GM12878 (cell line): ENCODE measurements around the gene CRIM1. TPM values are rescaled to one million over a fixed set of nuclear protein-coding genes. Genes with fewer than 3 reads are reported as not detected.

Experiments used
- ATAC-seq: fragments of 200-7000 bp; cut with Tn5 transposase; 3 replicates; pipeline ENCODE4 v1.9.1; 2020; ENCODE audit warnings: mild to moderate bottlenecking, moderate library complexity
- BruUV-seq: library from RNA; stranded (reverse); fragments of 400-500 nt; replicated peaks from 2 replicates; lab custom pipeline; 2021; lab: Mats Ljungman, UMichigan
- CTCF ChIA-PET: fragments of 300-600 bp; sonication (Branson Sonifier 250); formaldehyde crosslinking; extraction: SDS; loops from one replicate; lab custom pipeline; 2021; ENCODE audit warnings: inconsistent platforms; lab: Yijun Ruan, JAX
- POLR2A ChIA-PET: fragments of 350-600 bp; formaldehyde crosslinking; extraction: SDS; loops from one replicate; lab custom pipeline; 2021; ENCODE audit warnings: inconsistent platforms; lab: Charles Lee
- RAD21 ChIA-PET: fragments of 300-600 bp; sonication (Branson Sonifier 250); formaldehyde crosslinking; loops from one replicate; lab custom pipeline; 2023; ENCODE audit warnings: antibody characterized with exemption; ENCODE audit not compliant: unreplicated experiment; lab: Charles Lee
- SMC1A ChIA-PET: fragments of 300-600 bp; sonication (Branson Sonifier 250); formaldehyde crosslinking; loops from one replicate; lab custom pipeline; 2023; ENCODE audit not compliant: unreplicated experiment, uncharacterized antibody; lab: Charles Lee
- DNase-seq: peaks from one replicate; pipeline ENCODE4 v3.0.0-alpha.2; 2011; ENCODE audit warnings: low read depth, low spot score
- FAIRE-seq: peaks from 3 replicates; lab custom pipeline; 2011; peaks lifted over from hg19 to GRCh38; lab: Jason Lieb, UNC
- H2AFZ ChIP-seq: 2 replicates; pipeline ENCODE4 v1.6.0; 2011; ENCODE audit warnings: low read depth, low read length, control low read depth; ENCODE audit not compliant: control insufficient read depth
- H3K27ac ChIP-seq: 2 replicates; pipeline ENCODE4 v1.5.1; 2011; ENCODE audit warnings: control low read depth; ENCODE audit not compliant: control insufficient read depth, insufficient read depth
- H3K27me3 ChIP-seq, 2 experiments: replicated peaks in 1 of 2; 2 replicates each; pipeline versions ENCODE4 v1.6.0 to v1.6.1; 2011; ENCODE audit warnings: low read length in 1 of 2; ENCODE audit not compliant: control insufficient read depth in 2 of 2, insufficient read depth in 2 of 2
- H3K36me3 ChIP-seq, 2 experiments: 2 replicates each; pipeline ENCODE4 v1.5.1; 2011; ENCODE audit warnings: low read length in 1 of 2; ENCODE audit not compliant: control insufficient read depth in 2 of 2, insufficient read depth in 2 of 2
- H3K4me1 ChIP-seq: 2 replicates; pipeline ENCODE4 v1.6.1; 2011; ENCODE audit warnings: mild to moderate bottlenecking, low read length, moderate library complexity, mixed read lengths; ENCODE audit not compliant: control insufficient read depth, insufficient read depth
- H3K4me2 ChIP-seq: 2 replicates; pipeline ENCODE4 v1.6.0; 2011; ENCODE audit warnings: control low read depth; ENCODE audit not compliant: control insufficient read depth, insufficient read depth
- H3K4me3 ChIP-seq: fragments of 200-600 bp; sonication (generic); 2 replicates; pipeline ENCODE4 v1.5.1; 2016
- H3K79me2 ChIP-seq: 2 replicates; pipeline ENCODE4 v1.6.0; 2011; ENCODE audit warnings: low read length; ENCODE audit not compliant: control insufficient read depth, insufficient read depth
- H3K9ac ChIP-seq: 2 replicates; pipeline ENCODE4 v1.8.0; 2011; ENCODE audit warnings: low read length, control low read depth, mixed read lengths; ENCODE audit not compliant: control insufficient read depth, insufficient read depth
- H3K9me3 ChIP-seq: replicated peaks from 3 replicates; pipeline ENCODE4 v1.5.1; 2011; ENCODE audit warnings: mild to moderate bottlenecking, low read length; ENCODE audit not compliant: control insufficient read depth, insufficient read depth
- H4K20me1 ChIP-seq: 2 replicates; pipeline ENCODE4 v1.6.0; 2011; ENCODE audit not compliant: control insufficient read depth, insufficient read depth
- DPF2 ChIP-seq: fragments of 450-650 bp; IDR thresholded peaks from 2 replicates; pipeline ENCODE4 v1.6.1; 2017; ENCODE audit warnings: mild to moderate bottlenecking
- IRF5 ChIP-seq: fragments of 450-650 bp; IDR thresholded peaks from 2 replicates; pipeline ENCODE4 v1.6.1; 2017; ENCODE audit warnings: borderline replicate concordance
- PAX8 ChIP-seq: fragments of 450-650 bp; IDR thresholded peaks from 2 replicates; pipeline ENCODE4 v1.6.1; 2017; ENCODE audit warnings: mild to moderate bottlenecking, moderate library complexity
- RELA ChIP-seq: fragments of 450-650 bp; IDR thresholded peaks from 2 replicates; pipeline ENCODE4 v1.8.0; 2014; ENCODE audit warnings: borderline replicate concordance; ENCODE audit not compliant: partially characterized antibody
- RUNX3 ChIP-seq: IDR thresholded peaks from 2 replicates; pipeline ENCODE4 v1.6.1; 2012; ENCODE audit warnings: low read length, inconsistent platforms
- STAT1 ChIP-seq: fragments of 450-650 bp; conservative IDR thresholded peaks from 2 replicates; pipeline ENCODE4 v1.6.1; 2014; ENCODE audit warnings: antibody characterized with exemption, mild to moderate bottlenecking
- STAT3 ChIP-seq: IDR thresholded peaks from 2 replicates; pipeline ENCODE4 v1.6.1; 2011; ENCODE audit warnings: low read depth, low read length, improper control_type of control experiment
- TAF1 ChIP-seq: IDR thresholded peaks from 2 replicates; pipeline ENCODE4 v1.6.1; 2011; ENCODE audit warnings: mild to moderate bottlenecking, low read depth, low read length, borderline replicate concordance
- ZNF217 ChIP-seq: fragments of 450-650 bp; IDR thresholded peaks from 2 replicates; pipeline ENCODE4 v1.6.1; 2017; ENCODE audit warnings: antibody characterized with exemption, mild to moderate bottlenecking
- ZNF592 ChIP-seq: fragments of 450-650 bp; IDR thresholded peaks from 2 replicates; pipeline ENCODE4 v1.6.1; 2017; ENCODE audit warnings: mild to moderate bottlenecking, moderate library complexity
- WGBS: methylation state at CpG from one replicate; pipeline ENCODE4 v1.1.6; 2016; ENCODE audit warnings: low lambda C conversion rate; ENCODE audit not compliant: insufficient replicate concordance, insufficient coverage; ENCODE audit errors: missing lambda C conversion rate; 5-methylcytosine and 5-hydroxymethylcytosine counted together
- in situ Hi-C: fragments of 300-500 bp; cut with MboI; formaldehyde crosslinking; loops from 9 replicates; pipeline ENCODE4 v1.14.3; 2018; ENCODE audit warnings: mixed read lengths
- intact Hi-C: fragments of 100-400 bp; cut with micrococcal nuclease; formaldehyde crosslinking; loops from one replicate; pipeline ENCODE4 v1.14.2; 2022; ENCODE audit not compliant: unreplicated experiment
- polyA plus RNA-seq, 11 experiments: library from polyadenylated mRNA; depleted of rRNA in 4 of 11; unstranded in 6 of 11; stranded (reverse) in 5 of 11; fragments of >200 nt; fragmentation: Nextera tagmentation in 4 of 11; fragmentation: Illumina TruSeq in 1 of 11; extraction: Ambion mirVana in 4 of 11; extraction: Trizol in 1 of 11; gene quantifications; 1 replicate in 1 of 11; 2 replicates in 10 of 11; pipeline versions ENCODE4 v1.2.1 to v1.2.3, GENCODE V29; 2011 to 2016; ENCODE audit warnings: inconsistent platforms in 2 of 11, missing spikeins in 2 of 11, low read depth in 1 of 11
- total RNA-seq, 4 experiments: library from RNA; depleted of rRNA in 3 of 4; stranded (reverse); fragments of >200 nt in 3 of 4; fragmentation: Illumina TruSeq in 1 of 4; extraction: Trizol in 1 of 4; gene quantifications; 2 replicates each; pipeline versions ENCODE4 v1.2.1 to v1.2.3, GENCODE V29; 2013 to 2021
- TF ChIP-seq, protein P1 (sequence below): fragments of 450-650 bp; IDR thresholded peaks from 2 replicates; pipeline ENCODE4 v1.6.1; 2017; ENCODE audit warnings: mild to moderate bottlenecking, moderate library complexity

The CRIM1 gene
- total and polyA plus RNA-seq, 10 of the 15 experiments (the other 5 are each of a cell fraction or from before 2014, with no cell fraction given), result 0.42 to 7.4 (median 3.1) TPM

- H3K36me3 ChIP-seq, result no peaks in the 10 kb centered on the region
- no peaks in the 10 kb centered on the region for H4K20me1 ChIP-seq
- no peaks in the 10 kb centered on the region; a peak in 1 of 4 replicates for H3K27me3 ChIP-seq
- H3K4me2 ChIP-seq, result no peak overlapping the region
- H3K27ac ChIP-seq, result no peak overlapping the region
- no peaks in the 10 kb centered on the region for H3K79me2 ChIP-seq
- H3K9me3 ChIP-seq, result no peaks in the 10 kb centered on the region
- H3K4me3 ChIP-seq, result no peak overlapping the region
- DNase-seq (no peak), ATAC-seq (no peak), FAIRE-seq (no peak)
- CTCF ChIA-PET, result no interaction called here
- in situ Hi-C loops (no loop called here), intact Hi-C loops (no loop called here)
- BruUV-seq, result no TSS peak
- WGBS, result 13% methylated on average over 7 of the region's 7 CpGs
- POLR2A ChIA-PET, result no interaction called here
- H2AFZ ChIP-seq, result no peak overlapping the region
- H3K9ac ChIP-seq, result no peak overlapping the region
- H3K4me1 ChIP-seq, result no peaks in the 10 kb centered on the region
- SMC1A ChIA-PET, result no interaction called here
- RAD21 ChIA-PET, result no interaction called here
- TF ChIP-seq TAF1 (no peak), STAT3 (no peak), ZNF592 (no peak), STAT1 (no peak), DPF2 (no peak), PAX8 (no peak), RUNX3 (no peak), IRF5 (no peak), RELA (no peak), ZNF217 (no peak)
- TF ChIP-seq, protein P1, sequence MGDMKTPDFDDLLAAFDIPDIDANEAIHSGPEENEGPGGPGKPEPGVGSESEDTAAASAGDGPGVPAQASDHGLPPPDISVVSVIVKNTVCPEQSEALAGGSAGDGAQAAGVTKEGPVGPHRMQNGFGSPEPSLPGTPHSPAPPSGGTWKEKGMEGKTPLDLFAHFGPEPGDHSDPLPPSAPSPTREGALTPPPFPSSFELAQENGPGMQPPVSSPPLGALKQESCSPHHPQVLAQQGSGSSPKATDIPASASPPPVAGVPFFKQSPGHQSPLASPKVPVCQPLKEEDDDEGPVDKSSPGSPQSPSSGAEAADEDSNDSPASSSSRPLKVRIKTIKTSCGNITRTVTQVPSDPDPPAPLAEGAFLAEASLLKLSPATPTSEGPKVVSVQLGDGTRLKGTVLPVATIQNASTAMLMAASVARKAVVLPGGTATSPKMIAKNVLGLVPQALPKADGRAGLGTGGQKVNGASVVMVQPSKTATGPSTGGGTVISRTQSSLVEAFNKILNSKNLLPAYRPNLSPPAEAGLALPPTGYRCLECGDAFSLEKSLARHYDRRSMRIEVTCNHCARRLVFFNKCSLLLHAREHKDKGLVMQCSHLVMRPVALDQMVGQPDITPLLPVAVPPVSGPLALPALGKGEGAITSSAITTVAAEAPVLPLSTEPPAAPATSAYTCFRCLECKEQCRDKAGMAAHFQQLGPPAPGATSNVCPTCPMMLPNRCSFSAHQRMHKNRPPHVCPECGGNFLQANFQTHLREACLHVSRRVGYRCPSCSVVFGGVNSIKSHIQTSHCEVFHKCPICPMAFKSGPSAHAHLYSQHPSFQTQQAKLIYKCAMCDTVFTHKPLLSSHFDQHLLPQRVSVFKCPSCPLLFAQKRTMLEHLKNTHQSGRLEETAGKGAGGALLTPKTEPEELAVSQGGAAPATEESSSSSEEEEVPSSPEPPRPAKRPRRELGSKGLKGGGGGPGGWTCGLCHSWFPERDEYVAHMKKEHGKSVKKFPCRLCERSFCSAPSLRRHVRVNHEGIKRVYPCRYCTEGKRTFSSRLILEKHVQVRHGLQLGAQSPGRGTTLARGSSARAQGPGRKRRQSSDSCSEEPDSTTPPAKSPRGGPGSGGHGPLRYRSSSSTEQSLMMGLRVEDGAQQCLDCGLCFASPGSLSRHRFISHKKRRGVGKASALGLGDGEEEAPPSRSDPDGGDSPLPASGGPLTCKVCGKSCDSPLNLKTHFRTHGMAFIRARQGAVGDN, result no peak
Observed at GRCh38 chr2:36444216-36444936, 88.8 kb downstream of the CRIM1 start.
